D721Med (cell line): ENCODE measurements around the gene PLA2G4A.

Experiments
- DNase-seq: peaks from one replicate; pipeline ENCODE4 v3.0.0; 2011; ENCODE audit warnings: low spot score; ENCODE audit not compliant: insufficient read length
- FAIRE-seq: peaks from 2 replicates; lab custom pipeline; 2011; peaks lifted over from hg19 to GRCh38; lab: Jason Lieb, UNC
- TF ChIP-seq, protein P1 (sequence below): IDR thresholded peaks from 2 replicates; pipeline ENCODE4 v1.5.1; 2012; ENCODE audit warnings: mild to moderate bottlenecking, control low read depth; ENCODE audit not compliant: insufficient read depth; ENCODE audit errors: missing control alignments

The PLA2G4A gene

GRCh38 chr1:186792870-186793581 lies 35.7 kb upstream of the PLA2G4A start:
- DNase-seq (no peak), FAIRE-seq (peak; percentile 35)
- TF ChIP-seq, protein P1, sequence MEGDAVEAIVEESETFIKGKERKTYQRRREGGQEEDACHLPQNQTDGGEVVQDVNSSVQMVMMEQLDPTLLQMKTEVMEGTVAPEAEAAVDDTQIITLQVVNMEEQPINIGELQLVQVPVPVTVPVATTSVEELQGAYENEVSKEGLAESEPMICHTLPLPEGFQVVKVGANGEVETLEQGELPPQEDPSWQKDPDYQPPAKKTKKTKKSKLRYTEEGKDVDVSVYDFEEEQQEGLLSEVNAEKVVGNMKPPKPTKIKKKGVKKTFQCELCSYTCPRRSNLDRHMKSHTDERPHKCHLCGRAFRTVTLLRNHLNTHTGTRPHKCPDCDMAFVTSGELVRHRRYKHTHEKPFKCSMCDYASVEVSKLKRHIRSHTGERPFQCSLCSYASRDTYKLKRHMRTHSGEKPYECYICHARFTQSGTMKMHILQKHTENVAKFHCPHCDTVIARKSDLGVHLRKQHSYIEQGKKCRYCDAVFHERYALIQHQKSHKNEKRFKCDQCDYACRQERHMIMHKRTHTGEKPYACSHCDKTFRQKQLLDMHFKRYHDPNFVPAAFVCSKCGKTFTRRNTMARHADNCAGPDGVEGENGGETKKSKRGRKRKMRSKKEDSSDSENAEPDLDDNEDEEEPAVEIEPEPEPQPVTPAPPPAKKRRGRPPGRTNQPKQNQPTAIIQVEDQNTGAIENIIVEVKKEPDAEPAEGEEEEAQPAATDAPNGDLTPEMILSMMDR: no peak

- TF ChIP-seq, protein P1: no peak
- FAIRE-seq (peak; percentile 32), DNase-seq (no peak)
Measured at GRCh38 chr1:186793582-186793927, 35.2 kb upstream of the PLA2G4A start.

GRCh38 chr1:186798960-186799688 lies 29.6 kb upstream of the PLA2G4A start:
- FAIRE-seq: peak; percentile 60

GRCh38 chr1:186799689-186800054 lies 29.1 kb upstream of the PLA2G4A start:
- no peak for DNase-seq
- TF ChIP-seq, protein P1: no peak
- FAIRE-seq: no peak

More at GRCh38 chr1:186798960-186799688, 29.6 kb upstream of the PLA2G4A start:
- TF ChIP-seq, protein P1: no peak
- DNase-seq: no peak

DNA sequence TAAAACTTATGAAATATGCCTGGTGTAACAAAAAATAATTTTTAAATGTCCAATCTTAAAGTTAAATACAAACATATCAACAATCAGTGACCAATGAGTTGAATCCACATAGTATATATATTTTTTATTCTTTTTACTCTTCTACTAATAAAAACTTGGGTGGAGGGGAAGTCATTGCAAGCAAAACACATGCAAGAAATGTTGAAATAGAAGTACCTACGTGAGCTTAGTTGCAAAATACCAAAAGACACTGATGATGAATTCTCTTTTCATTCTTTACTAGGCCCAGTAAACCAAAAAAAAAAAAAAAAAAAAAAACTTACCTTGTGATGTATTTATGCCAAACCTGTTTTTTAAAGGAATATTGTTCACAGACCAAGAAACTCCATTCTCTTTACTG lies 26.4 kb upstream of the PLA2G4A start:
- TF ChIP-seq, protein P1: no peak
- DNase-seq: no peak
- no peak for FAIRE-seq

- TF ChIP-seq, protein P1: no peak
- no peak for FAIRE-seq
- no peak for DNase-seq
Measured at GRCh38 chr1:186804679-186805078, 24.1 kb upstream of the PLA2G4A start.

DNA sequence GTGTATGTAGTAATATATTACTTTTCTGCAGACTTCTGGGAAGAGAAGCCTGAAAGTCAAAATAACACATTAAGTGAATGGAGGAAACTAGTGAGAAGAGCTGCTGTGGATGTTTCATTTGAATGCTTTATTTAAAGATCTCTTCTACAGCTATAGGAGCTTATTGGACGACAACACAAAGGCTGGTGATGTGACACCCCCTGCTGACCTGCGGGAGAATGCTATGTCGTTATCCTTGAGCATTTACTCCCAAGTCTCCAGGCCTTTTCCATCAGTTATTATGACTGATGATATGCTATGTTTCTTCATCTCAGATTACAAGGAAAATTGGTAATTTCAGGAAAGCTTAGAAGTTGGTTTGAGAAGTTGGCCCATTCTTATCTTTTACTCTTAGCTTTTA lies 22.3 kb upstream of the PLA2G4A start:
- TF ChIP-seq, protein P1: peak; percentile 47
- no peak for DNase-seq
- FAIRE-seq: peak; percentile 72
